ENCODE results near the gene AGBL1. TPM values are rescaled to one million over a fixed set of nuclear protein-coding genes. Genes with fewer than 3 reads are reported as not detected.

Gene AGBL1
- total RNA-seq, 3 donors from 2014 or later (not counting 1 experiment from before 2014, with no cell fraction given): not detected

DNA sequence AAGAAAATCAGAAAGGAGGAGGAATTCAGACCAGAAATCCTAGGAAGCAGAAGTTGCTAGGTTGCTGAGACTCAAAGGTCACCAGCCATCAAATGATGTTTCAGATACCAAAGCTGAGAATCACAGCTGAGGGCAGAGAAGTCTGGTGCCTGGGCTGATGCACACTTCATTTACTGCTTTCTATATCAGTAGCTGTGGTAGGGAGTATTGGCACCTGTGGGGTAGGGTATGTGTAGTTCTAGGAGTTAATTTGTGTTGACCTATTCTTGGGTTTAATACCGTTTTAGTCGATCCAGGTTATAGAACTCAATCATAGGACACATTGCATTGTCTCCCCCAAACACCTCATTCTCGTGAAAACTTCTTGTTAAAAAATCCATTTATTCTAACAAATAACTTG is 529.6 kb downstream of the AGBL1 start:
- H3K4me3 ChIP-seq (ENCODE audit: low read length): no peak overlapping the region
- intact Hi-C loops (cut with micrococcal nuclease): no loop called here
- Mint-ChIP-seq H3K36me3 (no peaks in the 10 kb centered on the region), H3K27ac (no peak overlapping the region), H3K4me1 (peaks cover 9 to 16% of the 10 kb centered on the region in 2 donors), H3K27me3 (ENCODE audit: low read depth in 2 of 2) (peaks cover 9 to 27% of the 10 kb centered on the region in 2 donors), H3K9me3 (peaks cover 0 to 2% of the 10 kb centered on the region in 2 donors), H3K4me3 (no peak overlapping the region)
- no peaks in the 10 kb centered on the region for H3K36me3 ChIP-seq (ENCODE audit: control insufficient read depth, insufficient read depth, low read length)
- DNase-seq (no peak), ATAC-seq (no peak)
- no peaks in the 10 kb centered on the region for H3K27me3 ChIP-seq (ENCODE audit: control insufficient read depth, insufficient read depth, low read length)
- peaks cover 5% of the 10 kb centered on the region for H3K4me1 ChIP-seq (ENCODE audit: control insufficient read depth, insufficient read depth, low read length)
- WGBS (ENCODE audit: insufficient coverage): 77% methylated on average over 3 of the region's 3 CpGs
- TF ChIP-seq CTCF (IDR thresholded peaks at IDR 0.05): no peak
- no peaks in the 10 kb centered on the region for H3K9me3 ChIP-seq (ENCODE audit: control insufficient read depth, insufficient read depth, low read length)
- no peak overlapping the region for H3K27ac ChIP-seq (ENCODE audit: low read length)

GRCh38 chr15:86610038-86610437 is 530.4 kb downstream of the AGBL1 start:
- Mint-ChIP-seq H3K9me3 (peaks cover 0 to 2% of the 10 kb centered on the region in 2 donors), H3K27me3 (ENCODE audit: low read depth in 2 of 2) (peaks cover 10 to 27% of the 10 kb centered on the region in 2 donors), H3K4me3 (no peak overlapping the region), H3K36me3 (no peaks in the 10 kb centered on the region), H3K4me1 (peaks cover 14 to 23% of the 10 kb centered on the region in 2 donors), H3K27ac (no peak overlapping the region)
- no CpG with 5 or more reads among the region's 2 CpGs for WGBS (ENCODE audit: insufficient coverage)
- Histone ChIP-seq H3K27me3 (ENCODE audit: control insufficient read depth, insufficient read depth, low read length) (no peaks in the 10 kb centered on the region), H3K4me3 (ENCODE audit: low read length) (no peak overlapping the region), H3K36me3 (ENCODE audit: control insufficient read depth, insufficient read depth, low read length) (no peaks in the 10 kb centered on the region), H3K27ac (ENCODE audit: low read length) (no peak overlapping the region), H3K4me1 (ENCODE audit: control insufficient read depth, insufficient read depth, low read length) (peaks cover 7% of the 10 kb centered on the region), H3K9me3 (ENCODE audit: control insufficient read depth, insufficient read depth, low read length) (no peaks in the 10 kb centered on the region)
- no peak for TF ChIP-seq CTCF (IDR thresholded peaks at IDR 0.05)
- intact Hi-C loops (cut with micrococcal nuclease): no loop called here
- ATAC-seq (no peak), DNase-seq (no peak)

DNA sequence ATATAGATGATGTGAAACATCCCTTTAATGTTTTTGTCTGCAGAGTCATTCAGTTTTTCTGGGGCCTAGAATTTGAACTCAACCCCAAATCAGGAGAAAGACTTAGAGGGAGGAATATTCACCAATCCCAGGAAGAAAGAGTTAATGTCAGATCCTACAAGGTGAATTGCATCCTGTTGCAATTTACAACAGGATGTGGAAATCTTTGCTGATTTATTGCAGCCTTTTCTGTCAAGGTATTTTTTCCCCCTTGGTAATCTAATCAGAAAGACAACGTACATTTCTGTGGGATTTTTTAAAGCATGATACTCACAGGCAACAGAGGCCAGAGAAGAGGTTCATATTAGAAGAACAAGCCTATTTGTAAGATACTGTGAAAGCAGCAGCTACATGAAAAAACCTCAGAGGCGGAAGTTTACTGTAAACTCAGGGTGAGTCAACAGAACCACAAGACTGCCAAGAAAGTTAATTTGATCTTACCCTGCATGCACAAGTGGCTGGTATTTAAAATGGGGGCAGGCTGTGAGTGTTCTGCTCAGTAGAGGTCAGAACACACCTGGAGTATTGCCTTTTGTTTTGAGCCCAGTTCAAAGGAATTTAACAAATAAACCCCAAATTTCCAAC is 531.9 kb downstream of the AGBL1 start:
- Mint-ChIP-seq H3K27me3 (ENCODE audit: low read depth in 2 of 2) (peaks cover 9 to 18% of the 10 kb centered on the region in 2 donors), H3K4me3 (peak overlapping the region; percentile 29), H3K36me3 (no peaks in the 10 kb centered on the region), H3K9me3 (peaks cover 0 to 2% of the 10 kb centered on the region in 2 donors), H3K27ac (peak overlapping the region; percentile 39 to 58), H3K4me1 (peaks cover 23 to 32% of the 10 kb centered on the region in 2 donors)
- H3K27ac ChIP-seq (ENCODE audit: low read length): peak overlapping the region; percentile 30
- H3K4me1 ChIP-seq (ENCODE audit: control insufficient read depth, insufficient read depth, low read length): peaks cover 16% of the 10 kb centered on the region
- H3K27me3 ChIP-seq (ENCODE audit: control insufficient read depth, insufficient read depth, low read length): no peaks in the 10 kb centered on the region
- ATAC-seq: peak; percentile 68 to 76 (median 69)
- H3K36me3 ChIP-seq (ENCODE audit: control insufficient read depth, insufficient read depth, low read length): no peaks in the 10 kb centered on the region
- H3K4me3 ChIP-seq (ENCODE audit: low read length): no peak overlapping the region
- 26% methylated on average over 2 of the region's 2 CpGs for WGBS (ENCODE audit: insufficient coverage)
- intact Hi-C loops (cut with micrococcal nuclease): no loop called here
- no peak for TF ChIP-seq CTCF (IDR thresholded peaks at IDR 0.05)
- no peaks in the 10 kb centered on the region for H3K9me3 ChIP-seq (ENCODE audit: control insufficient read depth, insufficient read depth, low read length)
- DNase-seq: peak in 1 of 2 donors; percentile 64

- DNase-seq (no peak), ATAC-seq (no peak)
- intact Hi-C loops (cut with micrococcal nuclease): no loop called here
- H3K4me3 ChIP-seq (ENCODE audit: low read length): no peak overlapping the region
- H3K36me3 Mint-ChIP-seq: no peaks in the 10 kb centered on the region
- TF ChIP-seq CTCF (IDR thresholded peaks at IDR 0.05): no peak
- peak overlapping the region; percentile 56 for H3K4me3 Mint-ChIP-seq
- H3K36me3 ChIP-seq (ENCODE audit: control insufficient read depth, insufficient read depth, low read length): no peaks in the 10 kb centered on the region
- no peaks in the 10 kb centered on the region for H3K27me3 ChIP-seq (ENCODE audit: control insufficient read depth, insufficient read depth, low read length)
- H3K4me1 Mint-ChIP-seq: peaks cover 23 to 32% of the 10 kb centered on the region in 2 donors
- peak overlapping the region in 1 of 2 donors; percentile 6 for H3K27ac Mint-ChIP-seq
- peaks cover 0 to 2% of the 10 kb centered on the region in 2 donors for H3K9me3 Mint-ChIP-seq
- no peak overlapping the region for H3K27ac ChIP-seq (ENCODE audit: low read length)
- peaks cover 3 to 8% of the 10 kb centered on the region in 2 donors for H3K27me3 Mint-ChIP-seq (ENCODE audit: low read depth in 2 of 2)
- WGBS (ENCODE audit: insufficient coverage): 88% methylated on average over 3 of the region's 3 CpGs
- peaks cover 16% of the 10 kb centered on the region for H3K4me1 ChIP-seq (ENCODE audit: control insufficient read depth, insufficient read depth, low read length)
- no peaks in the 10 kb centered on the region for H3K9me3 ChIP-seq (ENCODE audit: control insufficient read depth, insufficient read depth, low read length)
These were observed 535.7 kb downstream of the AGBL1 start for GRCh38 chr15:86615411-86615810.
